Epithelial cell of prostate (primary cell): Measurements from ENCODE around the gene ZBTB8B.

Source experiments
- DNase-seq: peaks from one replicate; pipeline ENCODE4 v3.0.0-alpha.2; 2011; ENCODE audit warnings: low read depth, low spot score
- H3K27ac ChIP-seq: fragments of 450-650 bp; 2 replicates; pipeline ENCODE4 v1.5.1; 2017; ENCODE audit warnings: mild to moderate bottlenecking

The ZBTB8B gene

GRCh38 chr1:32501865-32502264, 37.0 kb downstream of the ZBTB8B start:
- H3K27ac ChIP-seq: peak overlapping the region; percentile 80
- no peak for DNase-seq

- no peak for DNase-seq
- H3K27ac ChIP-seq: no peak overlapping the region
Measured at GRCh38 chr1:32503153-32503552, 38.3 kb downstream of the ZBTB8B start.

GRCh38 chr1:32507021-32507420, 42.1 kb downstream of the ZBTB8B start:
- no peak for DNase-seq

GRCh38 chr1:32508761-32509160, 43.9 kb downstream of the ZBTB8B start:
- no peak for DNase-seq
- no peak overlapping the region for H3K27ac ChIP-seq

More at GRCh38 chr1:32507021-32507420, 42.1 kb downstream of the ZBTB8B start:
- no peak overlapping the region for H3K27ac ChIP-seq

GRCh38 chr1:32509939-32510338, 45.1 kb downstream of the ZBTB8B start:
- DNase-seq: no peak
- no peak overlapping the region for H3K27ac ChIP-seq
